ENCODE measurements around the gene VPS18. TPM values are rescaled to one million over a fixed set of nuclear protein-coding genes. Genes with fewer than 3 reads are reported as not detected.
"Not testable (repeated sequence)": the region's sequence is repeated elsewhere in the genome, so short reads cannot be mapped to it uniquely, and the experiment has no call there.

The VPS18 gene
- total RNA-seq, 1 donor from 2014 or later, result 28.9 TPM

DNA sequence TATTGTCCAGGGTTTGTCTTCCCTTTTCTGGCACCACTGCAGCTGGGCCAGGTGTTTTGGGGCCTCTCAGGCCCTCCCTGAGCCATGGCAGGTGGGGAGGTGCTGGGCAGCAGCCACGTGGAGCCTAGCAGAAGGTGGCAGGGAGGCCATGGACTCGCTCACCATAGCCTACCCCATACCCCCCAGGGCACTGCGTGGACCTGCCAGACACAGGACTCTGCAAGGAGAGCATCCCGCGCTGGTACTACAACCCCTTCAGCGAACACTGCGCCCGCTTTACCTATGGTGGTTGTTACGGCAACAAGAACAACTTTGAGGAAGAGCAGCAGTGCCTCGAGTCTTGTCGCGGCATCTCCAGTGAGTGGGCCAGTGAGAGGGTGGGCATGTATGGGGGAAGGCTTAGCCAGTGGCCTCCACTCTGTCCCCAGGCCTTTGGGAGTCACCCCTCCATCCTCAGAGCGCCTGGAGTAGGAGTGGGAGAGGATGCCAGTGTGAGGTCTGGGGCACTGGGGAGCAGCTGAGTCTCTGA is 38.5 kb upstream of the VPS18 start:
- no peak for DNase-seq (ENCODE audit: low spot score, unreplicated experiment)
- no peak overlapping the region for H3K4me3 Mint-ChIP-seq (ENCODE audit: low read depth)
- H3K36me3 Mint-ChIP-seq (ENCODE audit: insufficient read depth), result peaks cover 19% of the 10 kb centered on the region
- no peak overlapping the region for H3K27ac Mint-ChIP-seq
- no peaks in the 10 kb centered on the region for H3K9me3 Mint-ChIP-seq (ENCODE audit: low read depth)
- TF ChIP-seq, protein P1, sequence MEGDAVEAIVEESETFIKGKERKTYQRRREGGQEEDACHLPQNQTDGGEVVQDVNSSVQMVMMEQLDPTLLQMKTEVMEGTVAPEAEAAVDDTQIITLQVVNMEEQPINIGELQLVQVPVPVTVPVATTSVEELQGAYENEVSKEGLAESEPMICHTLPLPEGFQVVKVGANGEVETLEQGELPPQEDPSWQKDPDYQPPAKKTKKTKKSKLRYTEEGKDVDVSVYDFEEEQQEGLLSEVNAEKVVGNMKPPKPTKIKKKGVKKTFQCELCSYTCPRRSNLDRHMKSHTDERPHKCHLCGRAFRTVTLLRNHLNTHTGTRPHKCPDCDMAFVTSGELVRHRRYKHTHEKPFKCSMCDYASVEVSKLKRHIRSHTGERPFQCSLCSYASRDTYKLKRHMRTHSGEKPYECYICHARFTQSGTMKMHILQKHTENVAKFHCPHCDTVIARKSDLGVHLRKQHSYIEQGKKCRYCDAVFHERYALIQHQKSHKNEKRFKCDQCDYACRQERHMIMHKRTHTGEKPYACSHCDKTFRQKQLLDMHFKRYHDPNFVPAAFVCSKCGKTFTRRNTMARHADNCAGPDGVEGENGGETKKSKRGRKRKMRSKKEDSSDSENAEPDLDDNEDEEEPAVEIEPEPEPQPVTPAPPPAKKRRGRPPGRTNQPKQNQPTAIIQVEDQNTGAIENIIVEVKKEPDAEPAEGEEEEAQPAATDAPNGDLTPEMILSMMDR (IDR thresholded peaks at IDR 0.05; ENCODE audit: unreplicated experiment), result no peak
- H3K4me1 Mint-ChIP-seq (ENCODE audit: low read depth), result peaks cover 15% of the 10 kb centered on the region
- H3K27me3 Mint-ChIP-seq, result no peaks in the 10 kb centered on the region

DNA sequence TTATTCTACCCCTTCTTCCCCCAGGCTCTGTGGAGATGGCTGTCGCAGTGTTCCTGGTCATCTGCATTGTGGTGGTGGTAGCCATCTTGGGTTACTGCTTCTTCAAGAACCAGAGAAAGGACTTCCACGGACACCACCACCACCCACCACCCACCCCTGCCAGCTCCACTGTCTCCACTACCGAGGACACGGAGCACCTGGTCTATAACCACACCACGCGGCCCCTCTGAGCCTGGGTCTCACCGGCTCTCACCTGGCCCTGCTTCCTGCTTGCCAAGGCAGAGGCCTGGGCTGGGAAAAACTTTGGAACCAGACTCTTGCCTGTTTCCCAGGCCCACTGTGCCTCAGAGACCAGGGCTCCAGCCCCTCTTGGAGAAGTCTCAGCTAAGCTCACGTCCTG is 37.5 kb upstream of the VPS18 start:
- Mint-ChIP-seq H3K4me3 (ENCODE audit: low read depth) (no peak overlapping the region), H3K4me1 (ENCODE audit: low read depth) (peaks cover 15% of the 10 kb centered on the region), H3K9me3 (ENCODE audit: low read depth) (no peaks in the 10 kb centered on the region), H3K27me3 (no peaks in the 10 kb centered on the region), H3K36me3 (ENCODE audit: insufficient read depth) (peaks cover 13% of the 10 kb centered on the region), H3K27ac (peak overlapping the region; percentile 97)
- TF ChIP-seq, protein P1 (IDR thresholded peaks at IDR 0.05; ENCODE audit: unreplicated experiment), result no peak
- DNase-seq (ENCODE audit: low spot score, unreplicated experiment), result no peak

DNA sequence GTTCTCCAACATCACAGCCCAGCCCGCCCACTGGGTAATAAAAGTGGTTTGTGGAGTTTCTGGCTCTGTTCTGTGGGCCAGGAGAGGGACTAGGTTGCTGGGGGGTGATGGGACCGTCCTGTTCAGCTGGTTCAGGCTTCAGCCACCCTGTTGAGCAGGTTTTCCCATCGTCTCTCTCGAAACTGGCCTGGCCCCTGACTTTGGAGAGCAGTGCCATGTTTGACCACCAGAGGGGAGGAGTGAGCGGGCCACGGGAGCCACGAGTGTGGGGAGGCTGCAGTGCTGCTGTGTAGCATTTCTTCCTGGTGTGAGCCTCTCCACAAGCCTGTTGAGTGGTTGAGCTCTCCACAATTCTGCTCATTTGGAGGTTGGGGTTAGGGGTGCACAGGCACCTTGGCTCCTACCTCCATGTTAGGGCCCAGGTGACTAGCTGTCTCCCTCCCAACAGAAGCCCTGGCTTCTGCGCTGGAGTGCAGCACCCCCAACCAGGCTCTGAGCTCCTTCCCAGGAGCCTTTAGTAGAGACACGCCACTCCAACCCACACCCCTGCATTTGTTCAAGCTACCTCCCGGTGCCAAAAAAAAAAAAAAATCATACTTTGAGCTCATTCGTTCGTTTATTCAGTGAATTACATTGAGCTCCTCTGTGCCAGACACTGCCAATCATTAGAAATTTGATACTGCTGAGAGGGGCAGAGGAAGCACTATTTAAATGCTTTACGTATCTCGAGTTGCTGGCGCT is 36.5 kb upstream of the VPS18 start:
- Mint-ChIP-seq H3K27ac (peak overlapping the region; percentile 97), H3K36me3 (ENCODE audit: insufficient read depth) (peaks cover 13% of the 10 kb centered on the region), H3K9me3 (ENCODE audit: low read depth) (no peaks in the 10 kb centered on the region), H3K4me1 (ENCODE audit: low read depth) (peaks cover 17% of the 10 kb centered on the region), H3K27me3 (no peaks in the 10 kb centered on the region), H3K4me3 (ENCODE audit: low read depth) (no peak overlapping the region)
- TF ChIP-seq, protein P1 (IDR thresholded peaks at IDR 0.05; ENCODE audit: unreplicated experiment), result peak; percentile 93
- DNase-seq (ENCODE audit: low spot score, unreplicated experiment), result peak; percentile 89

DNA sequence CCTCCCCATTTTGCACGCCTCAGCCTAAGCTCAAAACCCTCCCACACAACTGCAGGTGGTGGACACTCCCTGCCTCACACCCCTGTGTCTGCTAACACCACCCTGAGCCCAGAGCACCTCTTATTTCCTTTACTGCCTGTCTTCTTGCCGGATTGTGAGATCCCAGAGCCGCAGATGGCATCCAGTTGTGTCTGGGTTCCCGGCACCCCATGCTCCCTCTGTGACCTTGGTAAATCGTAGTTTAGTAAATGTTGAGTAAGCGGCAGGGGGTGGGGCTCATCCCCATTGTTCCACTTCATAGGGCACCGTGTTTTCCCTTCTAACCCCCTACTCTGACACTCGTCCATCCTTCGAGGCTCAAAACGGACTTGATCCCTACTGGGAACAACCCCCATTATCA is 35.5 kb upstream of the VPS18 start:
- no peaks in the 10 kb centered on the region for H3K27me3 Mint-ChIP-seq
- H3K27ac Mint-ChIP-seq, result peak overlapping the region; percentile 84
- TF ChIP-seq, protein P1 (IDR thresholded peaks at IDR 0.05; ENCODE audit: unreplicated experiment), result no peak
- DNase-seq (ENCODE audit: low spot score, unreplicated experiment), result no peak
- no peak overlapping the region for H3K4me3 Mint-ChIP-seq (ENCODE audit: low read depth)
- H3K9me3 Mint-ChIP-seq (ENCODE audit: low read depth), result no peaks in the 10 kb centered on the region
- peaks cover 20% of the 10 kb centered on the region for H3K4me1 Mint-ChIP-seq (ENCODE audit: low read depth)
- peaks cover 13% of the 10 kb centered on the region for H3K36me3 Mint-ChIP-seq (ENCODE audit: insufficient read depth)

DNA sequence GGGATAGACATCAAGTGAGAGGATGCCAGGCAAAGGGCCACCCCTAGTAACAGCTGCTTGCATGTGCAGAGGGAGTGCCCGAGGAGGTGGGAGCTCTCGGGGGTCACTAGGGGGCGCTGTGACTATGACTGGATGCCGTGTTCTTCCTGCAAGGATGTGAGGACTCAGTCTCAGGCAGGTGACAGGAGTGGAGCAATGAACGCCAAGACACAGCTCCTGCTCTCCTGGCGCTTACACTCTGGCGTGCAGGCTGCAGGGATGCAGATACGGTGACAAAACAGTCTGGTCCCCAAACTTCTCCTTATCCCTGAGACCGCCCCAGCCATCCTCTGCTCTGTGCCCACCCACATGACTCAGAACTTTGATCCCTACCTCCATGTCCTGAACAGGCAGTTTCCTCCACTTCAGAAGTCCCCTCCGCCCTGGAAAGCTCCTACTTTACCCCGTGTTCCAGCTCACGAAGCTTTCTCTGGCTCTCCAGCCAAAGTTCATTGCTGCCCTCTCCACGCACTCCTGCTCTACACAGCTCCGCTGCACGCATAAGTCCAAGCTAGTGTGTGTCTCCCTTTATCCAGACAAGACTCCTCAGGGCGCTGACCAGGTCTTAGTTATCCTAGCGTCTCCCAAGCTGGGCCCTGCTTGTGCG is 34.9 kb upstream of the VPS18 start:
- H3K4me1 Mint-ChIP-seq (ENCODE audit: low read depth), result peaks cover 20% of the 10 kb centered on the region
- H3K27me3 Mint-ChIP-seq, result no peaks in the 10 kb centered on the region
- DNase-seq (ENCODE audit: low spot score, unreplicated experiment), result peak; percentile 69
- peaks cover 13% of the 10 kb centered on the region for H3K36me3 Mint-ChIP-seq (ENCODE audit: insufficient read depth)
- H3K9me3 Mint-ChIP-seq (ENCODE audit: low read depth), result no peaks in the 10 kb centered on the region
- TF ChIP-seq, protein P1 (IDR thresholded peaks at IDR 0.05; ENCODE audit: unreplicated experiment), result peak; percentile 83
- H3K27ac Mint-ChIP-seq, result peak overlapping the region; percentile 90
- H3K4me3 Mint-ChIP-seq (ENCODE audit: low read depth), result no peak overlapping the region

DNA sequence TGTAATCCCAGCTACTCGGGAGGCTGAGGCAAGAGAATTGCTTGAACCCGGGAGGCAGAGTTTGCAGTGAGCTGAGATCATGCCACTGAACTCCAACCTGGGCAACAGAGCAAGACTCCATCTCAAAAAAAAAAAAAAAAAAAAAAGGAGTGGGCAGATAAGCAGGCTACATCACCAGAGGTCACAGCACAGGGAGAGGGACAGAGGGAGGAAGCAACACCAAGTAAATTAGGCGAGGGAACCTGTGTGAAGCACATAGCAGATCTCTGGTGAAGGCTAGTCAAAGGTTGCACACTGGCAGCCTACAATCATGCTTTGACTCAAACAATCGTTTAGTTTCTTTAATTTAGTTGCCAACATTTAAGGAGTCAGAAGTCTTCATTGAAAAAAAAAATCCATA is 33.1 kb upstream of the VPS18 start:
- H3K36me3 Mint-ChIP-seq (ENCODE audit: insufficient read depth); H3K9me3 Mint-ChIP-seq (ENCODE audit: low read depth); H3K27me3 Mint-ChIP-seq; H3K27ac Mint-ChIP-seq; DNase-seq (ENCODE audit: low spot score, unreplicated experiment); H3K4me3 Mint-ChIP-seq (ENCODE audit: low read depth): not testable (repeated sequence)
- H3K4me1 Mint-ChIP-seq (ENCODE audit: low read depth), result peaks cover 20% of the 10 kb centered on the region
